ENCODE data around the gene METTL21A. TPM values are rescaled to one million over a fixed set of nuclear protein-coding genes. Genes with fewer than 3 reads are reported as not detected.

METTL21A gene
- polyA plus RNA-seq, 1 donor from 2014 or later = 40.8 TPM

GRCh38 chr2:207632575-207633493 is 7.6 kb upstream of the METTL21A start:
- Histone ChIP-seq H3K9ac (ENCODE audit: low read length) (no peak overlapping the region), H3K27me3 (ENCODE audit: insufficient read depth, low read depth, low read length) (no peaks in the 10 kb centered on the region), H3K36me3 (ENCODE audit: insufficient read depth, low read length) (no peaks in the 10 kb centered on the region), H3K79me2 (replicated peaks; ENCODE audit: insufficient read depth, low read length) (no peaks in the 10 kb centered on the region), H3K4me3 (ENCODE audit: low read length) (no peak overlapping the region), H3K9me3 (ENCODE audit: low read length) (no peaks in the 10 kb centered on the region), H3K27ac (ENCODE audit: low read length) (no peak overlapping the region), H2AFZ (ENCODE audit: low read depth, low read length) (no peak overlapping the region), H3K9me2 (ENCODE audit: insufficient read depth, low read length) (no peaks in the 10 kb centered on the region), H4K20me1 (ENCODE audit: insufficient read depth) (no peaks in the 10 kb centered on the region), H3F3A (ENCODE audit: insufficient read depth, low read length, poor library complexity, severe bottlenecking) (no peaks in the 10 kb centered on the region), H3K4me2 (ENCODE audit: low read length) (no peak overlapping the region)
- no peak for TF ChIP-seq MXI1 (conservative IDR thresholded peaks at IDR 0.05; ENCODE audit: poor library complexity, severe bottlenecking)
- no peak for TF ChIP-seq EZH2 (IDR thresholded peaks at IDR 0.05; ENCODE audit: borderline replicate concordance, insufficient read depth, low read length, poor library complexity, severe bottlenecking)
- no peak for TF ChIP-seq CTCF (IDR thresholded peaks at IDR 0.05; ENCODE audit: poor library complexity, severe bottlenecking)
- no peak for TF ChIP-seq RAD21 (conservative IDR thresholded peaks at IDR 0.05)
- TF ChIP-seq REST (IDR thresholded peaks at IDR 0.05; ENCODE audit: borderline replicate concordance) = no peak
- no peak for TF ChIP-seq EP300 (conservative IDR thresholded peaks at IDR 0.05; ENCODE audit: poor library complexity, severe bottlenecking)
- no peak for TF ChIP-seq TAF1 (IDR thresholded peaks at IDR 0.05; ENCODE audit: low read depth)

GRCh38 chr2:207630491-207630890 is 5.3 kb upstream of the METTL21A start:
- H3K4me3 ChIP-seq (ENCODE audit: low read length) = no peak overlapping the region
- TF ChIP-seq MXI1 (conservative IDR thresholded peaks at IDR 0.05; ENCODE audit: poor library complexity, severe bottlenecking) (no peak), EZH2 (IDR thresholded peaks at IDR 0.05; ENCODE audit: borderline replicate concordance, insufficient read depth, low read length, poor library complexity, severe bottlenecking) (no peak), RAD21 (conservative IDR thresholded peaks at IDR 0.05) (no peak), CTCF (IDR thresholded peaks at IDR 0.05; ENCODE audit: poor library complexity, severe bottlenecking) (no peak), EP300 (conservative IDR thresholded peaks at IDR 0.05; ENCODE audit: poor library complexity, severe bottlenecking) (no peak), SMC3 (conservative IDR thresholded peaks at IDR 0.05; ENCODE audit: poor library complexity) (no peak), REST (IDR thresholded peaks at IDR 0.05; ENCODE audit: borderline replicate concordance) (no peak), POLR2AphosphoS5 (IDR thresholded peaks at IDR 0.05) (no peak), TAF1 (IDR thresholded peaks at IDR 0.05; ENCODE audit: low read depth) (no peak)
- no peak overlapping the region for H3K9ac ChIP-seq (ENCODE audit: low read length)
- H3K9me2 ChIP-seq (ENCODE audit: insufficient read depth, low read length) = no peaks in the 10 kb centered on the region
- H3K79me2 ChIP-seq (replicated peaks; ENCODE audit: insufficient read depth, low read length) = no peaks in the 10 kb centered on the region
- H2AFZ ChIP-seq (ENCODE audit: low read depth, low read length) = no peak overlapping the region
- no peaks in the 10 kb centered on the region for H3K27me3 ChIP-seq (ENCODE audit: insufficient read depth, low read depth, low read length)
- no peaks in the 10 kb centered on the region for H3F3A ChIP-seq (ENCODE audit: insufficient read depth, low read length, poor library complexity, severe bottlenecking)
- H3K4me2 ChIP-seq (ENCODE audit: low read length) = no peak overlapping the region
- H4K20me1 ChIP-seq (ENCODE audit: insufficient read depth) = no peaks in the 10 kb centered on the region
- no peaks in the 10 kb centered on the region for H3K9me3 ChIP-seq (ENCODE audit: low read length)
- no peak overlapping the region for H3K27ac ChIP-seq (ENCODE audit: low read length)
- H3K36me3 ChIP-seq (ENCODE audit: insufficient read depth, low read length) = no peaks in the 10 kb centered on the region

All from neural cell (in vitro differentiated cells).